Hematopoietic multipotent progenitor cell treated with erythropoietin and hydrocortisone succinate and interleukin-3 and kit ligand, for 17 days (in vitro differentiated cells): ENCODE results near the gene HES6.

Source experiments
- DNase-seq: peaks from one replicate; pipeline ENCODE4 v3.0.0-alpha.2; 2015; ENCODE audit warnings: low spot score

Gene HES6

DNA sequence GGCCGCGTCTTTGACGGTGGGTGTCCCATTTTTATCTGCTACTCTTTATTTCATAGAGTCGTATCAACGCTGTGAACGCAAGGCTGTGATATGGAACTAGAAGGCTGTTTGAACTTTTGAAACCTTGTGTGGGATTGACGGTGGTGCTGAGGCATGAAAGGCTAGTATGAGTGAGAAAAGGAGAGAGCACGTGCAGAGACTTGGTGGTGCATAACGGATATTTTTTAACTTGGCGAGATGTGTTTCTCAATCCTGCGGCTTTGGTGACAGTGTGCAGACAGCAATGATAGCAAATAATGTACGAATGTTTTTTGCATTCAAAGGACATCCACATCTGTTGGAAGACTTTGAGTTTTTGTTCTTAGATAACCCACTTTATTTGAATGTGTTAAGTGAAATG is 6.2 kb downstream of the HES6 start:
- DNase-seq, result no peak

DNA sequence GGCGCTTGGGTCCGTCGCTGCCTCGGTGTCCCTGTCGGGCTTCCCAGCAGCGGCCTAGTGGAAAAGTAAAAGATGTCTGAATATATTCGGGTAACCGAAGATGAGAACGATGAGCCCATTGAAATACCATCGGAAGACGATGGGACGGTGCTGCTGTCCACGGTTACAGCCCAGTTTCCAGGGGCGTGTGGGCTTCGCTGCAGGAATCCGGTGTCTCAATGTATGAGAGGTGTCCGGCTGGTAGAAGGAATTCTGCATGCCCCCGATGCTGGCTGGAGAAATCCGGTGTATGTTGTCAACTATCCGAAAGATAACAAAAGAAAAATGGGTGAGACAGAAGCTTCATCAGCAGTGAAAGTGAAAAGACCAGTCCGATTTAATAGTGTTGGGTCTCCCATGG is 8.0 kb downstream of the HES6 start:
- DNase-seq, result no peak

DNA sequence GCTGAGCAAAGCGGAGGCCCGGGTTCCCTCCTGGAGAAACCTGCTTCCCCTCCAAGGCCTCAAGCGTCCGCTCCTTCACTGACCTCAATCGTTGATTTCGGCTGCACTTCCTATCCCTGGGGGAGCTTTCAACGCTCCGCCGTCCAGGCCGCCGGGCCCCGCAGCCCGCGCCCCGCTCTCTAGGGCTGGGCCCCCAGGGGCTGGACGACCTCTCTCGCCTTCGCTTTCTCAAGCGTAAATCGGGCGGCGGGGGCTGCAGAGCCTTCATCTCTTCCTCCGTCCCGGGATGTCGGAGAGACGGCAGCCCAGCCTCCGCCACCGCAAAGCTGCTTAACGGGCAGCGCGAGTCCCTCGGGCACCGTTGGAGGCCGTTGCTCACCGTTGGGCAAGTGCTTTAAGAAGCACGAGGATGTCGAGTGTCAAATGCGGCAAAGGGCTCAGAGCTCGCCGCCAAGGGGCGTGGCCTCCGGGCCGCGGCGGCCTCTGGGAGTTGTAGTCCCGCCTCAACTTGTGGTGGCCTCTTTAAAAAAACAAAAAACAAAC is 8.5 kb downstream of the HES6 start:
- DNase-seq, result peak; percentile 81

DNA sequence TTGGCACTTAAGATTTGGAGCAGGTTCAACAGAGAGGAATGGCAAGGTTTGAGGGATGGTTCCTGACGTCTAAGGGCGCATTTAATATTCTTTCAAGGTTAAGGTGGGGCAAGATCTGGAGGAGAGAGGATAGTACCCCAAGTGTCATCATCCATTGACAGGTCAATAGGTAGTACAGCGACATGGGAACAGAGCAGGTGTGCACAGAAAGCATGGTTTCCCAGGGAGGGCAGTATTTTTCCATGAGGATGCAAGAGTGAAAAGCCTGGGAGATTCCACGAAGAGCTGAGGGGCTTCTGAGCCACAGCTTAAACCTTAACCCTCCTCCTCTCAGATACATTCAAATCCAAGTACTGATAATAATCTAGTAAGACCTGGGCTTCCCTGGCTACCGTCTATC is 9.1 kb downstream of the HES6 start:
- no peak for DNase-seq

DNA sequence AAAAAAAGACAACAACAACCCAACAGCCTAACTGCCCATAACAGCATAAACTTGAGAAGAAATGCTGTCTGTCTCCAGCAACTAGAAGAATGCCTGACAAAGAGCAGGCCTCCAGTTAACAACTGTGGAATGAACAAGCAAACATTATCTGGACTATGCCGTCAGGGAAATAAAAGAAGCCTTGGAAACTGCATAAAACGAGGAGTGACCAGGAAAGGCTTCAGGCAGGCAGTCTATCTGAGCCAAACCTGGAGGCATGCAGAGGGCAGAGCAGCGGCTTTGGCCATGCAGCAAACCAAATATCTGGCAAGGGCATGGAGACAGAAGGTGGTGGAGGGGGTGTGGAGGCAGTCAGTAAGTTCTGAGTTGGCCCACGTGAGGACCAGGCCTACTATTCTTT is 11.1 kb downstream of the HES6 start:
- DNase-seq, result no peak

DNA sequence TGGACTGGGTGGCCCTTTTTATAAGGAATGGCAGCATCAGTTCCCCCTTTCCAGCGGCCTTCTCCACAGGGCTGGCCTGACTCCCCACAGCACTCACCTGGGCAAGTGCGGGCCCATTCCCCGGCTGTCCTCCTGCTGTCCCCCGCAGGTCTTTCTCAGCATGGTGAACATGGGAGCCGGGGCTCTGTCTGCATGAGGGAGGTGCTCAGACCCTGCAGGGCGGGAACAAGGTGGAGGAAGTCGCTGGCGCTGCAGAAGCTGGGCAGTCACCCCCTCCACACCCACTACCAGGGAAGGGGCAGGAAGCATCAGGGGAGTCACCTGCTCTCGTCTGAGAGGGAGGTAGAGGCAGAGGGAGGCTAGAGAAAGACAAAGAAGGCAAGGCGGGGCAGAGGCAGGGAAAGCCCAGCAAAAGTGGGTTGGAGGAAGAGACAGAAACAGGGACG is 12.2 kb downstream of the HES6 start:
- DNase-seq, result no peak

DNA sequence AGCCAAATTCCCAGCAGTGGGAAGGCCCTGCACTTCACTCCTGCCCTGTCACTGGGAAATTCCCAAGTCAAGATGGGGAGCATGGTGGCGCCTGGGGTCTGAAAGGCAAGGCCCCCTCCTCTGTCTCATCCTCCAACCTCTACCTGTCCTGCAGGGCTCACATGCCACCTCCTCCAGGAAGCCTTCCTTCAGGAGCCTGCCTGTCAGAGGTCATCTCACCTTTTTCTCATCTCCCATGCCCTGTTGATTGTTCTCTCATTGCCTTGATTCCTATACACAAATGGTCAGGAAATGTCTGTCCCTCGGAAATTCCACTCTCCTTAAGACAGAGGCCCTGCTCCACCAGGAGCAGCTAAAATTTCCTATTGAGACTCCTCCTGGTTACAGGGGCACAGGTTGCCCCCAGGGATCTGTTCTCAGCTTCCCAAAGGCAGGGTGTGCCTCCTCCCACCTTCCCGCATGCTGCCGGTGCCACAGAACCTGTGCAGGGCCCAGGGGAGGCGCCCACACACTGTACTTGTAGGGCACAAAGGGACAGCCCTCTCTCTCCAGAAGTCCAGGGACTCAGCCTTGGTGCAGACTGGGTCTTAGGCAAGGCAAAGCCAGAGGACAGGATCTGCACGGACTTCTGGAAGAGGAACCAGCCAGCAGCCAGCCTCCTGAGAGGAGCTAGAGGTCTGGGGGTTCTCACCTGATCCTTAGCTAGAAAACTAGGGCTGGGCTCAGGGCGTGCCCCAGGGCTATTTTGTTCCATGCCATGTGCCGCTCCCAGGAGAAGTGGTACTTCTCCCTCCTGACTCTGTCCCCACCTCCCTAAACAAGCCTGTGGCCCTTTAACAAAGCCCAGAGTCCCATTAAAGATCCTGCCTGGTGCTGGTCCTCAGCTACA is 12.9 kb downstream of the HES6 start:
- DNase-seq, result no peak

DNA sequence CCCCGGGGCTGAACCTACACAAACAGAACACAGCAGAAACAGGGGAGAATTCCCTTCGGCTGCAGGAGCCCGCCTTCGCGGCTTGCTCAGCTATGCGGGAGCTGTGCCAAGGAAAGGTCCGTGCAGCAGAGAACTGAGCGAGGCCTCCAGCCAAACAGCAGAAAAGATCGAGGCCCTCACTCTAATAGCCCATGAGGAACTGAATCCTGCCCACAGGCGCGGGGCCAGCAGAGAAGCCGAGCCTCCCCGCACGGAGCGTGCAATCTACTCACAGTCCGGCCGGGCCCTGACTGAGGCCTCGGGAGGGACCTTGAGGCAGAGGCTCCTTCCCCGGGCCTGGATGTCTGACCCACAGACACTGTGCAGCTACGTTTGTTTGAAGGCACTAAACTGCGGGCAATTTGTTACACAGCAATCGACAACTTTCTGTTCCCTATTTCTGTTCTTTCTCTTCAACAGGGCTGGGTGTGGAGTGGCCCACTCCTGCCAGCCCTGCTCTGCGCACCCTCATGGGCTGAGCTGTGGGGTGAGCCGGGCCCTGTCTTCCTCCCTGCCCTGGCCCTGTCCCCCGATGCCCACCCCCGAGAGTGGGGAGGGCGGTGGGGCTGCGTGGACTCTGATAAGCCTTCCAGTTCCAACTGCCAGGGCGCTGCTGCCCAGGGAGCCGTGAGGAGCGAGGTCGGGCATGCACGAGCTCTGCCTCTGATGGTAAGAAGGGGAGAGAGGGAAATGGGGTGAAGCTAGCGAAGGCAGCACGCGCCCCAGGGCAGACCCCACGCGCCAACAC is 13.7 kb downstream of the HES6 start:
- no peak for DNase-seq

DNA sequence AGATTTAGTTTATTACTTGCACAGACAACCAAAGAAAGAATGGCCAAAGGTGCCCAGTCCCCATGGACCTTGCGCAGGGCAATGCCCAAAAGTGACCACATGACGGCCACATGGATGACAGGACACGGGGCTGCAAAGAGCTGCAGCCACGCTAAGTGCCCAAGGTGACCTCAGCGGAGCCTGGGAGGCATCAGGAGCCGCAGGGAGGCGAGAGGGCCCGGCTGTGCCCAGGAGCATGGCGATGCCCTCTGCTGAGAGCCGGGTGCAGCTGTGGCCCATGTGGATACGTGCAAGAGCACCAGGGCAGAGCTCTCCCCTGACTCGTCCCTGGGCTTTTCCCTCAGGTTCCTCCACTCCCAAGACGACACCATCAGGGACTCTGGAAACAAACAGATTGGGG is 14.7 kb downstream of the HES6 start:
- no peak for DNase-seq

DNA sequence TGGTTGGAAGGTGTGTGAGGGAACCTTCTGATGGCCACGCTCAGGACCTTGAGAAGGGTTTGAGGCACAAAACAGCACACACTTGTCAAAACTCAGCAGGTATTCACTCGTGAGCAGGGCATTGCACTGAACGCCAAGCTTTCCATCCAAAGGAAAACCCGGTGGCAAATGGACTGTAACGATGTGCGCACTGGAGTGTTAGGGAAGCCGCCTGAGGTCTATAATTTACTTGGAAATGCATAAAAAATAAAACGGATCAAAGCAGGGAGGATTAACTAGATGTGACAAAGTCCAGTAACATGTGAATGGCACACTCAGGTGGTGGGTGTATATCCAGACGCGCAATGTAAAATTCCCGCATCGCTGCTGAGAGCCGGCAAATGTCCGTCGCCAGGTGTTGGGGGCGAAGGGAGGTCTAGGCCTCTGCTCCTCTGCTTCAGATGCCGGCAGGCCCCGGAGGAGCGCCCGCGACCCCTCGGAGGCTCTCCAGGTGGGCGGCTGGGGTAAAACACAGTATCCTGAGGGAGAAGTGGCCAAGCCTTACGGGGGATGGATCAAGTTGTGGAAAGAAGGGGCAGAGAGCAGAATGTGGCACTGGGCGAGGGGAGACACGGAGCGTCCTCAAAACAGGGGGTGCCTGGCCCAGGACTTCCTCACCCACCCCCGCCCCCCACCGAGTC is 15.3 kb downstream of the HES6 start:
- DNase-seq, result no peak

DNA sequence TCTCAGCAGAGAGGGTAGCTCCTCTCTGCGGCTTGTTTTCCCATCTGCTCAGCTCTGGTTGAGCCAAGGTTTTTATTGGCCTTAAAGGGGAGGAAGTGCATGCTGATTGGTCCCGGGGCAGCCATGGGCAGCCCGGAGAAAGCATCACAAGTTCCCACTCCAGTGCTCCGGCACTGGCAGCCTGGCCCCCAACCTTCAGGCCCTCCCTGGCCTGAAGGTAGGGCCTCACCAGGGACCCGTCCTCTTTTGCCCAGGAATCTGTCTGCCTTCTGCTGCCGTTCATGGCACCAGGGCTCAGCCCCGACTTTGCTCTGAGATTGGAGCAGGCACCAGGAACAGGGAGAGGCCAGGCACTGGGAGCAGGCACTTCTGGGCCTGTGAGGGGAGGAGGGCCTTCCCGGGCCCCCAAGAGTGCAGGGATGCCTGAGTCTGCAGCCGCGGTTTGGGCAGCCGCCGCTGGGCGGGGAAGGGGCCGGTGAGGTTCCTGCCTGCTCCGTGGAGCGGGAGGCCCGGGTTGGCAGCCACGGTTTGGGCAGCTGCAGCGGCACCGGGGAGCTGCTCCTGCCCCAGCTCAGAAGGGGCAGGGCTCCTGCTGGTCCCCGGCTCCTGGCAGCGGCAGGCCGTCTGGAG is 18.8 kb downstream of the HES6 start:
- DNase-seq, result no peak

DNA sequence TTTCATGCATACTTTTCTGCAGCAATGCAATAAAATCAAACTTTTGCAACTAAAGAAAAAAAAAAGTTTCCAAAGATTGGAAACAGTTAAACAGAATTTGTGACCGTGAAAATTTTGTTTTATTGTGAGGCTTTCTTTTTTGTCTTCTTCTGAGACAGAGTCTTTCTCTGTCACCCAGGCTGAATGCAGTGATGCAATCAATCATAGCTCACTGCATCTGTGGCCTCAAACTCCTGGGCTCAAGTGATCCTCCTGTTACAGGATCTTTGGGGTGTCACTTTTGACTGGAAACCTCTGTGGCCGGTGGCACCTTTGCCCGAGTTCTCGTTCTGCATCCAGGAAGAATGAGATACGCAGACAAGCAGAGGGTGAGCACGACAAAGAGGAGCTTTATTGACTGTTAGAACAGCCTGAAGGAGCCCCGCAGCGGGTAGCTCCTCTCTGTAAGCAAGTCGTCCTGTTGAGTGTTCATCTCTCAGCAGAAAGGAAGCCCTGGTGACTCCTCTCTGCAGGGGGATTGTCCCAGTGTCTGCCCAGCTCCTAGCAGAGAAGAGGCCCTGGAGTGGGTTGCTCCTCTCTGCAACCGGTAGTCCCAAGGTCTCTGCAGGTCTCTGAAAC is 19.5 kb downstream of the HES6 start:
- no peak for DNase-seq

DNA sequence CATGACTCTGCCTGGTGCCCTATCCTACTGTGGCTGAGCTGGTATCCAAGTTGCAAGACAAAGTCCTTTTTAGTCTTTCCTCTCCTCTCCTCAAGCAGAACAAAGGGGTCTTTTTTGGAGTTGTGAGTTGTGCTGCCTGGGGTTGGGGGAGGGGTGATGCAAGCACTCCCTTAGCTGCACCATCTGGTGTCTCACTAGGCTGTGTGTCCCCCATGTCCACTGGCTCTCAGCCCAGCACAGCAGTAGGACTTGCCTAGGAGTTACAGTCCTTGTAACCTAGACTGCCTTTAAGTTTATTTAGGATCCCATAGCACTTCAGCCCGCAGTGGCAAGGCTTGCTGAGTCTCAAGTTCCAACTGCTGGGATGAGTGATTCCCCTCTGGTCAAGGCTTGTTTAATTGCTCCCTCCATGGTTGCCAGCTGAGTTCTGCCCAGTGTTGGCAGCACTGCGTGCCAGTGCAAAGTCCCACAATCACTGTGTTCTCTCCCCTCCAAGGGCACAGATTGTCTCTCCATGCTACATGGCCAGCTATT is 23.1 kb downstream of the HES6 start:
- no peak for DNase-seq

DNA sequence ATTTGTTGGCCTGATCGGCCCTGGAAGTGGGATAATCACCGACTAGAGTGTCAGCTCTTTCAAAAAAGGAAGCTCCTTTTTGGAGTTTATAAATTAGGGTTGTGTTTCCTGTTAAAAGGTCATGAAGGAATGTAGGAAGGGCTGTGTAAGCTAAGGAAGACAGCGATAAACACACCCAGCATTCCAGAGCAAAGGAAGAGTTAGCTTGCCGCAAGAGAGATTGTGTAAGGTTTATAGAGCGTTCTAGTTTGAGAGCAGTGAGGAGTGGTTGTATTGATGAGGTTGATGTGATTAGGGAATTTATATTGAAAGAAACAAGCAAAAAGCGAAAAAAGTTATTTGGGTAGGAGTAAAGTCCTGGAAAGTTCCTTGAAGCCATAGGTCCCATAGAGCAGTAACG is 32.8 kb downstream of the HES6 start:
- DNase-seq, result no peak

DNA sequence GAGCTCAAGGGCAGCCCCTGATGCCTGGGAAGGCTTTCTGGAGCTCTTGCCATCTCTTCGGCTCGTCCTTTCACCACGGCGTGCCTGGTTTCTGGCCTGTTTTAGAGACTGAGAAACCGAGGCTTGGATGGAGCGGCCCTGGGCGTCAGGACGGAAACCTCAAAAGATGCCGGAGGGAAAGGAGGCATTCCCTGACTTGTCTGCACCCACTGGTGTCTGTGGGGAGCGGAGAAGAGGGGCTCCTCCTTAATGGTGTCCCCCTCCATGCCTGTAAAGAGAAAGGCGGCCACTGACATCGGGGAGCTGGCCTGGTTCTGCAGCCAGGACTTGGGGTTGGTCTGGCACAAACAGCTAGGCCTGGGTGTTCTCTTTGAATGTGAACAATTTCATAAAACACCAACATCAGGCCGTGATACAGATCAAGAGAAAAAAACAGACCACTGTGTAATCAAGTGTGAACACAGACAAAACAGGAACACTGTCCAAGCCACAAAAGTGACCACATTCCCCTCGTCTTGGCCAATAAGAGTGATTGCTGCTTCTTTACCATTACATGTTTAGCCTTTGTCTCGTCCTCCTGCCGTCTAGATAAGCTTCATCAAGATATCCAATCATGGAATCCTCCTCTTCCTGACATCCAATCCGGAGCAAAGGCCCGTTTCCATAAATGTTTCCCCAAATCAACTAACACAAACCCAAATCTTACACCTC is 35.7 kb downstream of the HES6 start:
- no peak for DNase-seq

DNA sequence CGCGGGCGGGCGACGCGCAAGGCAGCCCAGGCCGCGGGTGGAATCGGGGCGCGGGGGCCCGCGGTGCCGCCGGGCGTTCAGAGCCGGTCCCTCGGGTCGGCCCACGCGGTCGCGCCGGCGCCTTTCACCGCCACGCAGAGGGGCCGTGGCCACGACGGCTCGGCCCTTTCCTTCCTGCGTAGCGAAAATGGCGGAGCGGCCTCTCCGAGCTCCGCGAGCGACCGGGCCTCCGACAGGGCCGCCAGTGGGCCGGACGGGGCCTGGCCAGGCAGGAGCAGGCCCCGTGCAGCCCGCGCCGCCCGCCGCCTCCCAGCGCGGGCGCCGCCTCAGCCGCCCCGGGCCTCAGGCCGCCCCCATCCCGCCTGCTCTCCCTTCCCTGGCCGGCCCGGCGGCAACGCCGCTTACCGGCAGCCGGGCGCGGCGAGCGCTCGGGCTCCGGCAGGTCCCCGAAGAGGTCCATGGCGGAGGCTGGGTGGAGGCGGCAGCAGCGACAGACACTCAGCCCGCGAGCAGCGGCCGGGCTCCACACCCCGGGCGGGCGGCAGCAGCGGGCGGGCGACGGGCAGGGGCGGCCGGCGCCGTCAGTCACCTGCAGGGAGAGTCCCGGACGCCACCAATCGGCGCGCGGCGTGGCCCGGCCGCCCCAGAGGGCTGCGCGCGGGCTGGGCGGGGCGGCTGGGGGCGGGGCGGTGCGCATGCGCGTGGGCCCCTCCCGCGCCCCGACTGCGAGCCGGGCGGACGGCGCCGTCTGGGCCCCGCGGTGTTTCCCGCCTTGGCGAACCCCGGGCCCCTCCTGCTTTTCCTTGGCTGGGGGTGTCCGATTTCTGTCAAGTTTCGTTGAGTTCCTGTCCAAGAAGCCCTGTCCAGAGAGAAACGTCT is 36.5 kb downstream of the HES6 start, which contains the start of gene ILKAP:
ILKAP (minus strand) TSS at position 602 of the 879 bp plus-strand sequence; CDS start at position 460, 142 bp downstream.
- DNase-seq, result peak; percentile 92

DNA sequence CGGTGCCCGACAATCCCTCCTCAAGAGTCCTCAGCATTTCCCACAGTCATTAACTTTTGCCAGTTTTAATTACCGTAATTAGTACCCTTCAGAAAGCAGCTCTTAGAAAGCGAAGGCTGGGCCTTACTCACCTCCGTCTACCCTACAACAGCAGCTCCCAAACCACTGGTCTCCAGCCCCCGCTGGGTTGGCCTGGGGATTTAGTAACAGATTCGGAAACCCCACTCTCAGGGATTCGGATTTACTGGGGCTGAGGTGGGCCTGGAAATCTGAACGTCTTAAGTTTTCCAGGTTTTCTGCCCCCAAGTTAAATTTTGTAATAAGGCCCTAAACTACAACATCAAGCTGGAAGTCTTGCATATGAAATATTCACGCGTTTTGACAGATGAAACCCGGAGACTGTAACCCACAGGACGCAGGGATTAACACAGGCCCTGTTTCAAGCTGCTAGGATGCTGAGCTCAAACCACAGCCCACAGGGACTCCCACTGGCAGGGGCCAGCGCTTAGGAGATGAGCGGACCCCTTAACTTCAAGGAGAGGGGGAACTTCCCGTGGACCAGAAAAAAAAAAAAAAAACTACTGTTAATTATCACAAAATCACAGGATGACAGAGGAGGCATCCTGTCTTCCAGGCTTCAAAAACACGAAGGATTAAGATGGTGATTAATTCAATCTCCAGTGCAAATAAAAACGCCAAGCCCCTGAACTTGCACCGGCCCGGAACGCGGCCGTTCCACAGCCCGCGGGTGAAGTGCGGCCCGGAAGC is 37.3 kb downstream of the HES6 start:
- peak; percentile 37 for DNase-seq

DNA sequence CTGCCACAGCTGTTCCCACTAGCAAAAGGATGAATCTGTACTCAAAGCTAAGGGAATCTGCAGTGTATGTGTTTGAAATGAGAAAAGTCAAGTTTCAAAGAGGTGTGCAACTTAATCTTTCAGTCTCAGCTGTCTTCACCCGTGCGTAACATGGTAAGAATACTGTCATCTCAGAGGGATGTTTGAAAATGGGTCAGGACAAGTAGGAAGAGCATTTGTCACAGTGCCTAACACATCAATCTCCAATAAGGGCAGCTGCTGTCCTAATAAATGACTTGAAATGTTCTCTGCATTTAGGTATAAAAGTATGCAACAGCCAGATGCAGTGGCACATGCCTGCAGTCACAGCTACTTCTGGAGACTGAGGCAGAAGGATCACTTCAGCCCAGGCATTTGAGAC is 49.4 kb downstream of the HES6 start:
- no peak for DNase-seq
